ENCODE results near the gene TNRC6A. TPM values are rescaled to one million over a fixed set of nuclear protein-coding genes. Genes with fewer than 3 reads are reported as not detected.
"Not testable (repeated sequence)": the region's sequence is repeated elsewhere in the genome, so short reads cannot be mapped to it uniquely, and the experiment has no call there.

Gene TNRC6A
- total RNA-seq, 2 donors from 2014 or later = 41.2 to 50.5 TPM

DNA sequence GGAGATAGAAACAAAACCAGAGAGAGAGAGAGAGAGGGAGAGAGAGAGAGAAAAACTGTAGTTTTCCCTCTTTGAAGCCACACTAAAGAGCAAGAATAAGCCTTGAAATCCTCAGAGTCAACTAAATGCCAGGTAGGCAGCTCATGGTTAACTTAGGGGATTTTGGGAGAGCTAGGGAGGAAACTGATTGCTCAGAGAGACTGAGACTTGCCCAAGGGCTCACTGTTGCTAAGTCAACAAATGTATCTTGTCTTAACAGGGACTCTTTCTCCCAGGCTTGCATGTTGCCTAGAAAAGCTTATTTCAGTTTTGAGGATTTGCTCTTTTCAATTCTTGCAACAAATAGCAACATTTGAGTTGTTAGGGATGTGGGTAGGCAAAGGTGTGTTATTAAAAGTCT is 111.8 kb downstream of the TNRC6A start:
- DNase-seq (ENCODE audit: low spot score in 2 of 2) (no peak), ATAC-seq (no peak)
- no peaks in the 10 kb centered on the region for H3K9me3 Mint-ChIP-seq
- no peaks in the 10 kb centered on the region for H3K36me3 Mint-ChIP-seq
- no peak overlapping the region for H3K27ac Mint-ChIP-seq

DNA sequence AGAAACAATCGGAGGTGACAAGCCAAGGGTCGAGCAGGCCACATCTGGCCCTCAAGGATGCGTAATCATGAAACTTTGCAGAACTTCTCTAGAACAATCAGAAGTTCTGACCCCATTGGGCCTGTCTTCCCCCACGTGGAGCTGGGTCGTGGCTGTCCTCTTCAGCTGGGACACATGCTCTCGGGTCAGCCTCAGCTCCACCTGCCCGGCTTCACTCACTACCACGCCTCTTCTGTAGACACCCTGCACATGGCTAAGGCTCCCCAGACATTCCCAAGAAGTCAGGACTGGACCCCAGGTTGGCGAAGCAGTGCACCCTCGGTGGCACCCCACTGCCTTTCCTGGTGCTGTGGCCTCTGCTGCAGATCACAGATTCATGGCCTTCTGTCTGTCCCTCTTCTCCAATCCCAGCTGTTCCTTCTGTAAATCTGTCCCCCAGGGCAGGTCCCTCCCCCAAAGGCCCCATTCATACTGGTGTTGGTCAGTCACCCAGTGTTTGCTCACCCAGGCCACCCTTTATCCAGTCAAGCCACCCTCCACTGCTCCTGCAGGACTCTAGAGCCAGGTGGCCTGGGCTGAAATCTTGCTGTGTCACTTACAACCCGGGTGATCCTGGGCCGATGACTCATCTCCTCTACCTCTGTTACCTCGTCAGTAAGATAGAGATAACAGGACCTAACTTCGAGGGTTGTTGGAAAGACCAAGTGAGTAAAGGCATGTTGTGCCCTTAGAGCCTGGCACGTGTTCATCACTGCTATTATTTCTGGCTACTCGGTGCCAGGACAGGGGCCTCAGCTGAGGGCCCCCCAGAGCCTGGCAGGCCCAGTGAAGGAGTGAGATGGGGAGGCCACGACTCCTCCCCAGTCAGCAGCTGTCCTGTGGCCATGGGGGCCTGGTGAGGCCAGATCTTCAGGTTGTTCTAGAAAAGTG is 114.9 kb downstream of the TNRC6A start:
- H3K36me3 Mint-ChIP-seq = no peaks in the 10 kb centered on the region
- H3K27ac Mint-ChIP-seq = peak overlapping the region in 1 of 2 donors; percentile 15
- DNase-seq (ENCODE audit: low spot score in 2 of 2) (no peak), ATAC-seq (peak in 1 of 2 donors; percentile 61)
- no peaks in the 10 kb centered on the region for H3K9me3 Mint-ChIP-seq

DNA sequence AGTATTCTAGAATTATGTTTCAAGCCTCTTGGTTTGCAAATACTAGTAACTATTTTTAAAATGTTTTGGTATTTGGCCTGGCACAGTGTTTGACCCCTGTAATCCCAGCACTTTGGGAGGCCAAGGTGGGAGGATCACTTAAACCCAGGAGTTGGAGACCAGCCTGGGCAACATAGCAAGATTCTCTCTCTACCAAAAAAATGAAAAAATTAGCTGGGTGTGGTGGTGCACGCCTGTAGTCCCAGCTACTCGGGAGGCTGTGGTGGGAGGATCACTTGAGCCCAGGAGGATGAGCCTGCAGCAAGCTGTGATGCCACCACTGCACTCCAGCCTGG is 115.5 kb downstream of the TNRC6A start:
- H3K27ac Mint-ChIP-seq = peak overlapping the region in 1 of 2 donors; percentile 15
- ATAC-seq; H3K9me3 Mint-ChIP-seq; DNase-seq (ENCODE audit: low spot score in 2 of 2); H3K36me3 Mint-ChIP-seq: not testable (repeated sequence)

DNA sequence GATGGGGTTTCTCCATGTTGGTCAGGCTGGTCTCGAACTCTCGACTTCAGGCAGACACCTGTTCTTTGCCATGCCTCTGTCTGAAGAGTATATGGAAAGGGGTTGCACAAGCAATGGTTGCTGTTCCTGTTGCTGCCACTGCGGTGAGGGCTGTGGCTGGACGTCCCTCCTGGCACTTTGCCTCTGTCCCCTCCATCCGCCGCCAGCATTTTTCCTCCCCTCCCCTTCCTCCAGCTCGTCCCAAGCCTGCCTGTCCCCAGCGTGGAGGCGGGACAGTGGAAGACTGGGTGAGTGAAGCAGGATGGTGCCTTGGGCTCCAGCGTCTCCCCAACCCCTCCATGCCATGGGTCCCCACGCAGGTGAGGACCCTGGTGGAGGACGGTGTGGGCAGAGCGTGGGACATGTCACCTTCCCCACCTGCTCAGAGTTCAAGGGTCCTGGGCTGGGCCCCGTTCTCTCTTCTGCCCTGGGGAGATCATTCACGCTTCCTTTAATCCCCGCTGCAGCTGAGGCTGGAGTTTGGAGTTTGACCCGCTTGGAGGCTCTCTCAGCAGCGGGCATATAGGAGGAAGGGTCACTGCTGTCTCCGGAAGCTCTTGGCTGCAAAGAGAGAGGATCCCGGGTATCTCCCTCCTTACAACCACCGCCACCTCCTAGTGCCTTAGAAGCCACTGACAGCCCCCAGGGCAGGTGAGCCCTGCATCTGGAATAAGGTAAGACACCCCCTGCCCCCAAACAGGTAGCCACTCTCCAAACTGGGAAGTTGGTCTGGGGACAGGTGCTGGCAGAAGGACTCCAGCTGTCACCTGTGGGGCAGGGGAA is 116.5 kb downstream of the TNRC6A start, which contains the start of gene SLC5A11:
SLC5A11 (plus strand) TSS at position 238 of the 822 bp plus-strand sequence. CDS start 12,681 bp downstream, outside the sequence.
- Mint-ChIP-seq H3K9me3 (no peaks in the 10 kb centered on the region), H3K36me3 (no peaks in the 10 kb centered on the region), H3K27ac (peak within 1 kb of the TSS in 1 of 2 donors; percentile 15)
- ATAC-seq (no peak), DNase-seq (ENCODE audit: low spot score in 2 of 2) (no peak)

DNA sequence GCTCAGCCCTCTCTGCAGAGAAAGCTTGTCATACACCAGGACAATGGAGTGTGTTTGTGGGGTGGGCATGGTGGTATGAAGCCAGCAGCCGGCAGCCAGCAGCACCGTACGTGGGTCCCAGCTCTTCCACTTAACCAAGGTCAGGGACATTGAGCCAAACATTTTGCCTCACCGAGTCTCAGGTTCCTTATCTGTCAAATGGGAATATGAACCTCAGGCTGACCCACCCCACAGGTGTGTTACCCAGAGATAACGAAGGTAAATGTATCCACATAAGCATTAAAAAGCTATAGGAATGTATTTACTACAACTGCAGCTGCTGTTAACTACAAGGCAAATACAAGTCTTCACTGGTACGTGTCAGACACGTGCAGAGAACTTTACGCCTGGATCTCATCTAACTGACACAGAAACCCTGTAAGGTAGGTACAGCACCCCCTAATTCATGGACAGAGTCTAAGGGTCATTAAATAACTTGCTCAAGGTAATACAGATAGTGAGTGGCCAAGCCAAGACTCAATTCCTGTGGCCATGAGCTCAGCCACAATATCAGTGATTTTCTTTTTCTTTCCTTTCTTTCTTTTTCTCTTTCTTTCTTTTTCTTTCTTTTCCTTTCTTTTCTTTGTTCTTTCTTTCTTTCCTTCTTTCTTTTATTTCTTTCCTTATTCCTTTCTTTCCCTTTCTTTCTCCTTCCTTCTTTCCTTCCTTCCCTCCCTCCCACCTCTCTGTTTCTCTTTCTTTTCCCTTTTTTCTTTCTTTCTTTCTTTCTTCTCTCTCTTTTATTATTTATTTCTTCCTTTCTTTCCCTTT is 117.3 kb downstream of the TNRC6A start:
- ATAC-seq (no peak), DNase-seq (ENCODE audit: low spot score in 2 of 2) (no peak)
- Mint-ChIP-seq H3K27ac (no peak overlapping the region), H3K9me3 (no peaks in the 10 kb centered on the region), H3K36me3 (no peaks in the 10 kb centered on the region)

DNA sequence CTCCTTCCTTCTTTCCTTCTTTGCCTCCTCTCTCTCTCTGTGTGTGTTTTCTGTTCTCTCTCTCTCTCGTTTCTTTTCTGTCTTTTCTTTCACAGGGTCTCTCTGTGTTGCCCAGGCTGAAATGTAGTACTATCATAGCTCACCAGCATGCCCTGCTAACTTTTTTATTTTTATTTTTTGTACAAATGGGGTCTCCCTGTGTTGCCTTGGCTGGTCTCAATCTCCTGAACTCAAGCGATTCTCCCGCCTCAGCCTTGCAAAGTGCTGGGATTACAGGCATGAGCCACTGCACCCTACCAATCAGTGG is 117.9 kb downstream of the TNRC6A start:
- H3K27ac Mint-ChIP-seq = no peak overlapping the region
- ATAC-seq (no peak), DNase-seq (ENCODE audit: low spot score in 2 of 2) (no peak)
- H3K36me3 Mint-ChIP-seq = no peaks in the 10 kb centered on the region
- H3K9me3 Mint-ChIP-seq = no peaks in the 10 kb centered on the region

DNA sequence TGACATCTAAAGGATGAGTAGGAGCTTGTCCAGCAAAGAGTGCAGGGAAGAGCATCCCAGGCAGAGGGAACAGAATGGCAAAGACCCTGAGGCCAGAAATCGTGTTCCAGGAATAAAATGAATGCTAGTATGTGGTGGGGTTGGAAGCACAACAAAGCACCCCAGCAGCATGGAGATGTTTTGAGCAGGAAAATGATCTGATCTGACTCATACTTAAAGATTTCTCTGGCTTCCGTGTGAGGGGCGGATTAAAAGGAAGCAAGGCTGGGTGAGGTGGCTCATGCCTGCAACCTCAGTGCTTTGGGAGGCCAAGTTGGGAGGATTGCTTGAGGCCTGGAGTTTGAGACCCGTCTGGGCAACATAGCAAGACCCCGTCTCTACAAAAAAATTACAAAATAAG is 118.6 kb downstream of the TNRC6A start:
- DNase-seq (ENCODE audit: low spot score in 2 of 2) (no peak), ATAC-seq (no peak)
- Mint-ChIP-seq H3K9me3 (no peaks in the 10 kb centered on the region), H3K36me3 (no peaks in the 10 kb centered on the region), H3K27ac (no peak overlapping the region)

DNA sequence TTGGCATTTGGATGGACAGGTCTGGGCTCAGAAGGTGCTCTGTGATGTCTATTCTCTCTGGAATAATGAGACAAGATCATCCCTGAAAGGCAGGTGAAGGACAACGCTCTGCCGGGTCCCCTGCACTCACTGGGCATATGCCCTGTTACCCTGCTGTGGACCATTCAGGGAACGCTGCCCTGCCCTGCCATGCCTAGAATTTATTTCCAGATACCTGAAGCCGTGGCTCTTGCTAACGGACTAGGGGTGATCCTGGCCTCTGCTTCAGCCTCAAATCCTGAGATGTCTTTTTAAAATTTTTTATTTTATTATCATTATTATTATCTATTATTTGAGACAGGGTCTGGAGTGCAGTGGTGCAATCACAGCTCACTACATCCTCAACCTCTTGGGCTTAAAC is 120.2 kb downstream of the TNRC6A start:
- Mint-ChIP-seq H3K27ac (no peak overlapping the region), H3K9me3 (no peaks in the 10 kb centered on the region), H3K36me3 (no peaks in the 10 kb centered on the region)
- no peak for ATAC-seq
- DNase-seq (ENCODE audit: low spot score in 2 of 2) = no peak

DNA sequence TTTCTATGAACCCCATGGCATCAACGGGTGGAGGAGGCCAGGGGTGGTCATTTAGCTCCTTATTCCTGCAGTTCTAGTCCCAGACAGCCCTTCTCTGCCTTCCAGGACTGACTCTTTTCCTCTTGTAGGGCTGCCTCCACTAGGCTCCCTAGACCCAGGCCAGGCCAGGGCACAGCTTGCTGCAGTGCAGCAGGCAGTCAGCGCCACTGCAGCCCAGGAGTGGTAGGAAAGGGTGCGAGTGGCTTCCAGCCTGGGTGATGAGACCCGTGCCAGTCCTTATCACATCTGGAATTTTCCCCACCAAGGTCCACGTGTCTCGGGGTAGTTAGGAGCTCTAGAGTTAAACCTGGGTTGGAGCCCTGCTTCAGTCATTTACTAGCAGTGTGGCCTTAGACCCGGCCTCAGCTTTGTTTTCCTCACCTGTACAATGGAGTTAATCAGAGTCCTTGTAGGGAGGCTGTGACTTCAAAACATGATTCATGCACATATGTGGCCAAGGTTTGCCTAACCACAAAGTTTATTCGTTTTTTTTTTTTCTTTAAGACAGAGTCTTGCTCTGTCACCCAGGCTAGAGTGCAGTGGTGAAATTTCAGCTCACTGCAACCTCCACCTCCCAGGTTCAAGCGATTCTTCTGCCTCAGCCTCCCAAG is 121.0 kb downstream of the TNRC6A start:
- ATAC-seq (peak; percentile 81 to 86), DNase-seq (ENCODE audit: low spot score in 2 of 2) (no peak)
- Mint-ChIP-seq H3K9me3 (no peaks in the 10 kb centered on the region), H3K36me3 (no peaks in the 10 kb centered on the region), H3K27ac (no peak overlapping the region)

DNA sequence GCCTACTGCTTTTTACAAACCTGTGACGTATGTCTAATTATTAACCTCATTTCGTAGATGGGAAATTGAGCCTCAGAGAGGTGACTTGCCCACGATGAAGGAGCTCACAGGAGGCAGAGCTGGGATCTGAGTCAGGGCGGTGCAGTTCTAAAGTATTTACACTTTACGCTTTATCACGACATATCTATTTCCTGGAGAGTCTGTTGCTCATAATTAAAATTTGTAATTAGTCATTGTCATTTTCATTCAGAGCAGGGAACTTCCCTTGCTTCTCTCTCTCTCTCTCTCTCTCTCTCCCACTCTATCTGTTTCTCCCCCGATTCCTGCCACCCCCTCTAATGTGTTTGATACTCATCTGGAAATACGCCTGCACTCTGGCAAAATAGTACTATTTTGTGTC is 122.2 kb downstream of the TNRC6A start:
- ATAC-seq (peak; percentile 45 to 84), DNase-seq (ENCODE audit: low spot score in 2 of 2) (no peak)
- no peak overlapping the region for H3K27ac Mint-ChIP-seq
- no peaks in the 10 kb centered on the region for H3K36me3 Mint-ChIP-seq
- H3K9me3 Mint-ChIP-seq = no peaks in the 10 kb centered on the region

DNA sequence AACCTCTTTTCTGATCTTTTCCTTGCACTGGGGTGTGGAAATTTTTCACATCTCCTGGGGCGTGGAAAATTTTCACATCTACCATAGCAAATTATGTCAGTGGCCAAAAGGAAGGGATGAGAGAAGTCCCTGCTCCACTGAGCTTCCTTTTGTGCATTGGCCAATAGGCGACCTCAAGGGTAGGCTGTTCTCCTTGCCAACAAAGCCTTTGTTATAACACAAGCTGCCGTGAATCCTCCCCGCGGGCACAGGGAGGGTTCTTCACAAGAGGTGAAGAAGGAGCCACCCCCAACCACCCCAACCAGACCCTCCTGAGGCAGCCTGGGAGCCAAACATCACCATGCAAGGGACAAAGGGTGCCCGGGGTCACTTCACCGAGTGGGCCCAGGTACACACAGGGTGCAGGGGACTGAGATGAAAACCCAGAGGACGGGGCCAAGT is 122.8 kb downstream of the TNRC6A start:
- Mint-ChIP-seq H3K9me3 (no peaks in the 10 kb centered on the region), H3K36me3 (no peaks in the 10 kb centered on the region), H3K27ac (no peak overlapping the region)
- ATAC-seq (no peak), DNase-seq (ENCODE audit: low spot score in 2 of 2) (no peak)

DNA sequence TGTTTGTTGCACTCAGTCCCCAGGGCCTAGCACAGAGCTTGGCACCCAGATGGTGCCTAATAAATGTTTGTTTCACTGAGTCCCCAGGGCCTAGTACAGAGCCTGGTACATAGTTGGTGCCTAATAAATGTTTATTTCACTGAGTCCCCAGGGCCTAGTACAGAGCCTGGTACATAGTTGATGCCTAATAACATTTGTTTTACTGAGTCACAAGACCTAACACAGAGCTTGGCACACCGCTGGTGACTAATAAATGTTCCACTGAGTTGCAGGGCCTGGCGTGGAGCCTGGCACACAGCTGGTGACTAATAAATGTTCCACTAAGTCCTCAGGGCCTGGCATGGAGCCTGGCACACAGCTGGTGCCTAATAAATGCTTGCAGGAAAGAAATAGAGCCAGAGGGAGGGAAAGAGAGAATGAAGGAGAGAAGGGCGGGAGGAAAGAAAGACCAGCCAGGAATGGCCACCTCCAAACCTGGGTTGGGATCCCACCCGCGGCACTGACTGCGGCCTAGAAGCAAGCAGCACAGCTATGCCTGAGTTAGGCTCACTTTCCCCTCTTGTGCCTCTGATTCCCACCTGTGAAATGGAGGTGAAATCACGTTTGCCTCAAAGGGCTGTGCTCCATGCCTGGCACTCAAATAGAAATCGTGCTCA is 123.8 kb downstream of the TNRC6A start:
- Mint-ChIP-seq H3K27ac (peak overlapping the region in 1 of 2 donors; percentile 73), H3K9me3 (no peaks in the 10 kb centered on the region), H3K36me3 (no peaks in the 10 kb centered on the region)
- ATAC-seq (peak in 1 of 2 donors; percentile 25), DNase-seq (ENCODE audit: low spot score in 2 of 2) (no peak)

DNA sequence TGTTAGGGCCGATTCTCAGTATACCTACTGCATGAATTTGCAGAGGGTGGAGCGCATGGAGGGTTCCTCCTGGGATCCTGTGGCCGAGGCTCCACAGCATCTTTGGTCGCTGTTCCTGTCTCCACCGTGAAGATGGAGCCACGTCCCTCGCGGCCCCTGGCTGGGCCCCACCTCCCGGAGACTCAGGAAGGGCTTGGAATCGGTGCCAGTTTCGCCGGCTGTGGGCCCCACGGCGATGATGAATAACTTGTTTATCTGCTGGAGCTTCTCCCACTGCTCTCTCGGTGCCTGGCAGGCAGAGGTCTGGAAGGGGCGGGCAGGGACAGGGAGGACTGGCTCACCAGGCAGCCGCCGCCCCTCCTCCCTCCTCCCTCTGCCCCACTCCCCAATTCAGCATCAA is 124.4 kb downstream of the TNRC6A start:
- Mint-ChIP-seq H3K27ac (no peak overlapping the region), H3K36me3 (no peaks in the 10 kb centered on the region), H3K9me3 (no peaks in the 10 kb centered on the region)
- ATAC-seq (no peak), DNase-seq (ENCODE audit: low spot score in 2 of 2) (no peak)

DNA sequence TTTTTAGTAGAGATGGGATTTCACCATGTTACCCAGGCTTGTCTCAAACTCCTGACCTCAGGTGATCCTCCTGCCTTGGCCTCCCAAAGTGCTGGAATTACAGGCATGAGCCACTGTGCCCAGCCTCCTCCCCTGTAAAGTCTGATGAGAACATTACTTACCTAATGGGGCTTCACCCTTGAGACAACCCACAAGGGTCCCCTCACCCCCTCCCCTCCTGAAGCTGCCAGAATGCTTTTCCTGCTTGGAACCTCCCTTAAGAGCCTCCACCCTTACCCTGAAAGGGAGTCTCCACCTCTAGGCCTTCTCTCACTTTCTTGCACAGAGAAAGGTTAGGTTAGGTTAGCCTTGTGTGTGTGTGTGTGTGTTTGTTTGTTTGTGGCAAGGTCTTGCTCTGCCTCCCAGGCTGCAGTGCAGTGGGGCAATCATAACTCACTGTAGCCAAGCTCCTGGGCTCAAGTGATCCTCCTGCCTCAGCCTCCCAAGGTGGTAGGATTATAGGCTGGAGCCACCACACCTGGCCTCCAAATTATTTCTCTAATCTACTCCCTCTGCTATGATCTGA is 125.2 kb downstream of the TNRC6A start:
- Mint-ChIP-seq H3K9me3 (no peaks in the 10 kb centered on the region), H3K36me3 (no peaks in the 10 kb centered on the region), H3K27ac (peak overlapping the region in 1 of 2 donors; percentile 70)
- DNase-seq (ENCODE audit: low spot score in 2 of 2) = no peak
- ATAC-seq = no peak

DNA sequence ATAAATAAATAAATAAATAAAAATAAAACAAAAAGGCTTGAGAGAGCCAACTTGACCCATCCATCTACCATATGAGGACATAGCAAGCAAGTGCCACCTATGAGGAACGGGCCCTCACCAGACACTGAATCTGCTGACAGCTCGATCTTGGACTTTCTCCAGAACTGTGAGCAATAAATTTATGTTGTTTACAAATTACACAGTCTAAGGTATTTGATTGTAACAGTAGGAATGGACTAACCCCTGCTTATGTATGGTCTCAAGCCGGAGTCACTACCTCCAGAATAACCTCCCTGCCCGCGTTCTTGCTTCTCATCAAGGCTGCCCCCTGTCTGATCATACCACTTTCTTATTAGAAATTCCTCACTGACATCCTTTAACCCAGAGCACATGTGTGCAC is 126.2 kb downstream of the TNRC6A start:
- ATAC-seq (no peak), DNase-seq (ENCODE audit: low spot score in 2 of 2) (no peak)
- Mint-ChIP-seq H3K27ac (no peak overlapping the region), H3K9me3 (no peaks in the 10 kb centered on the region), H3K36me3 (no peaks in the 10 kb centered on the region)

DNA sequence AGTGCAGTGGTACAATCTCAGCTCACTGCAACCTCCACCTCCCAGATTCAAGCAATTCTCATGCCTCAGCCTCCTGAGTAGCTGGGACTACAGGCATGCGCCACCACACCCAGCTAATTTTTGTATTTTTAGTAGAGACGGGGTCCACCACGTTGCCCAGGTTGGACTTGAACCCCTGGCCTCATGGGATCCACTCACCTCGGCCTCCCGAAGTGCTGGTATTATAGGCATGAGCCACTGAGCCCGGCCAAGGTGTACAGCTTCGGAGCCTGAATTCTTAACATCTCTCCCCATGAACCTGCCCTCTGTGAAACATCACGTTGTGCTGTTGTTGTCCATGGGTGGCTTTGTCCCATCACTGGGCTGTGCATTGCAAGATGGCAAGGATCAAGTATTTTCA is 127.4 kb downstream of the TNRC6A start:
- not testable (repeated sequence) for H3K36me3 Mint-ChIP-seq; ATAC-seq; H3K9me3 Mint-ChIP-seq; DNase-seq (ENCODE audit: low spot score in 2 of 2); H3K27ac Mint-ChIP-seq
